ENCODE measurements around the gene CCDC171.
"Not testable (repeated sequence)": the region's sequence is repeated elsewhere in the genome, so short reads cannot be mapped to it uniquely, and the experiment has no call there.

Gene CCDC171

GRCh38 chr9:15763371-15763770, 210.5 kb downstream of the CCDC171 start:
- DNase-seq (ENCODE audit: low read depth) = no peak

GRCh38 chr9:15764131-15764530, 211.3 kb downstream of the CCDC171 start:
- no peak for DNase-seq (ENCODE audit: low read depth)

GRCh38 chr9:15769547-15769946, 216.7 kb downstream of the CCDC171 start:
- no peak for DNase-seq (ENCODE audit: low read depth)

DNA sequence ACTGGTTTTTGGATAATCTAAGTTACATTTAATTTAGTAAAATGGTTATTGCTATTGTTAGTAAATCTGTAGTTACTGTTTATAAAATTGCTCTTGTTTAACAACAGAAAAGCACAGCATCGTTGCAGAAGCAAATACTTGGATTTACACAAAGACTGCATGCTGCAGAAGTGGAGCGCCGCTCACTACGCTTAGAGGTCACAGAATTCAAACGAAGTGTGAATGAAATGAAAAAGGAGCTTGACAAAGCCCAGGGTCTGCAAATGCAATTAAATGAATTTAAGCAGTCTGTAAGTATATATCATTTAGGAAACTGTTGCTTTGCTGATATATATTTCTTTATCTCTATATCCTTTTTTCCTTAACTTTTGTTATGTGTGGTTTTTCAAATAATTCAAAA, 226.0 kb downstream of the CCDC171 start:
- DNase-seq (ENCODE audit: low read depth) = no peak

GRCh38 chr9:15782106-15782505, 229.3 kb downstream of the CCDC171 start:
- DNase-seq (ENCODE audit: low read depth) = no peak

GRCh38 chr9:15785584-15785983, 232.7 kb downstream of the CCDC171 start:
- DNase-seq (ENCODE audit: low read depth) = peak; percentile 4

- DNase-seq (ENCODE audit: low read depth) = no peak
Measured at GRCh38 chr9:15786616-15787015, 233.8 kb downstream of the CCDC171 start.

DNA sequence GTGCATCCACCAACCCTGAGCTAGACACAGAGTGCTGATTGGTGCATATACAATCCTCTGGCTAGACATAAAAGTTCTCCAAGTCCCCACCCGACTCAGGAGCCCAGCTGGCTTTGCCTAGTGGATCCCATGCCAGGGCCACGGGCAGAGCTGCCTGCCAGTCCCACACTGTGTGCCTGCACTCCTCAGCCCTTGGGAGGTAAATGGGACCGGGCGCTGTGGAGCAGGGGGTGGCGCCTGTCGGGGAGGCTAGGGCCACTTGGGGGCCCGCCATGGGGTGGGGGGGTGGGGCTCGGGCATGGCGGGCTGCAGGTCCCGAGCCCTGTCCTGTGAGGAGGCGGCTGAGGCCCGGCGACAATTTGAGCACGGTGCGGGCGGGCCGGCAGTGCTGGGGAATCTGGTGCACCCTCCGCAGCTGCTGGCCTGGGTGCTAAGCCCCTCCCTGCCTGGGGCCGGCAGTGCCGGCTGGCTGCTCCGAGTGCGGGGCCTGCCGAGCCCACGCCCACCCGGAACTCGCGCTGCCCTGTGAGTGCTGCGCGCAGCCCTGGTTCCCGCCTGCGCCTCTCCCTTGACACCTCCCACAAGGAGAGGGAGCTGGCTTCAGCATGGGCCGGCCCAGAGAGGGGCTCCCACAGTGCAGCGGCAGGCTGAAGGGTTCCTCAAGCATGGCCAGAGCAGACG, 257.5 kb downstream of the CCDC171 start:
- not testable (repeated sequence) for DNase-seq (ENCODE audit: low read depth)

GRCh38 chr9:15813076-15813475, 260.2 kb downstream of the CCDC171 start:
- DNase-seq (ENCODE audit: low read depth) = no peak

- peak; percentile 23 for DNase-seq (ENCODE audit: low read depth)
Measured at GRCh38 chr9:15824310-15824709, 271.5 kb downstream of the CCDC171 start.

GRCh38 chr9:15831384-15831783, 278.5 kb downstream of the CCDC171 start:
- DNase-seq (ENCODE audit: low read depth) = no peak

GRCh38 chr9:15834541-15834940, 281.7 kb downstream of the CCDC171 start:
- peak; percentile 70 for DNase-seq (ENCODE audit: low read depth)

DNA sequence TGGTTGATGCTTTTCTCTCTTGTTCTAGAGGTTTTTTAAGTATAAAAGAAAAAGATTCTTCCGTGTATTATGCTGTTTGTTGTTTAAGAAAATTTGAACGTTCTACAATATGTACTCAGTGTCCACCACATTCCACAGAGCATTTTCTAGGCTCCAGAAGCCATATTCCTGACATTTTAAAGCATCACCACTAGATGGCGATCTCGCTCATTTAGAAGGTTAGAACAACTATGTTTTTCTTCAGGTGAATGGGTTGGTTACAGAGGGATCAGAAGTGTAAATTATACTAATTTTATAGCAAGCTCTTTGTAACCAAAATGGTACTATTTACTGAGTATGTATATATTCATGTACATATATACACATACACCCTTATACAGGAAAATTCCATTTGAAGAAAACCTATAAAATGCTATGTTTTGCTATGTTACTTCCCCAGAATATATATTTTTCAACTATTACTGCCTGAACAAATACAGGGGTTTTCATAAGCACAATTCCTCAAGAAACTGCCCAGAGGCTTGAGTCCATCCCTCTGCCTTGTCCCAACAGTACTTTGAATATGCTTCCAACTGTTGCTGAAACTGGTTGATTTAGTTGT, 284.3 kb downstream of the CCDC171 start:
- peak; percentile 60 for DNase-seq (ENCODE audit: low read depth)

DNA sequence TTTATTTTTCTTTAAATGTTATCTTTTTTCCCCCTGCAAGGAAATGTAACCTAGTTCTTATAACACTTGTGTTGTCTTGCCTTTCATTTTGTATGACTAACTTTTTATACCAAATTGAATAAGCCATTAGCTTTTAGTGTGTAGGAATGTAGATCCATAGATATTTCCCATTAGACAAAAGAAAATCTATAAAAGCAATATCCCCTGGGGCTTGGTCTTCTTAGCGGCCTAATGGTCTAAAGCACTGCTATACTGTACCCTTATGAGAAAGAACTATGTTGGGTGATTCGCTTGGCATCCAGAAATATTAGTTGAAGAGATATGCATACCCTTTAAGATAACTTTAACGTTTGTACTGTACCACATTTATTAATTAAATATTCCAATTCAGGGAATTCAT, 289.2 kb downstream of the CCDC171 start:
- no peak for DNase-seq (ENCODE audit: low read depth)

- no peak for DNase-seq (ENCODE audit: low read depth)
Measured at GRCh38 chr9:15843316-15843715, 290.5 kb downstream of the CCDC171 start.

GRCh38 chr9:15843931-15844330, 291.1 kb downstream of the CCDC171 start:
- no peak for DNase-seq (ENCODE audit: low read depth)

DNA sequence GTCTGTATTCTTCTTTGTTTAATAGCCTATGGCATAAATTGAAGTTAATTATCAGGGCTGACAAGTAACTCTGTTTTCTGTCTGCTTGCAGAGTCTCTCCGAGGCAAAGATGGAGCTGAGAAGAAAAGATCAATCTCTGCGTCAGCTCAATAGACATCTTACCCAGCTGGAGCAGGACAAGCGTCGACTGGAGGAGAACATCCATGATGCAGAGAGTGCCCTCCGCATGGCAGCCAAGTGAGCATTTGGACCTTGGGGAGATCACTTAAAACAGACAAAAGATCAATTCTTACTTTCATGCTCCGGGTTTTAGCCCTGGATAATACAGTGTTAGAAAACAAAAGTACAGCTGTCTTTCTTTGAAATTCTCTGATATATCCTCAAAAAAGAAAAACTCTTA, 293.8 kb downstream of the CCDC171 start:
- no peak for DNase-seq (ENCODE audit: low read depth)

- no peak for DNase-seq (ENCODE audit: low read depth)
Measured at GRCh38 chr9:15849871-15850270, 297.0 kb downstream of the CCDC171 start.

DNA sequence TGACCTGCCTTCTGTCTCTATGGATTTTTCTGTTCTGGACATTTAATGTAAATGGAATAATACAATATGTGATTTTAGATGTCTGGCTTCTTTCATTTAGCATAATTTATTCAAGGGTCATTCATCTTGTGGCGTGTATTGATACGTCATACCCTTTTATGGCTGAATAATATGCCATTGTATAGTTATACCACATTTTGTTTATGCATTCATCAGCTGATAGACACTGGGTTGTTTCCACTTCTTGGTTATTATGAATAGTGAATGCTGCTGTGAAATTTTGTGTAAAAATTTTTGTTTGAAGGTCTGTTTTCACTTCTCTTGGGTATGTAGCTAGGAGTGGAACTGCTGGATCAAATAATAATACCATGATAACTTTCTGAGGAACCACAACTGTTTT, 298.9 kb downstream of the CCDC171 start:
- DNase-seq (ENCODE audit: low read depth) = no peak

- DNase-seq (ENCODE audit: low read depth) = peak; percentile 39
Measured at GRCh38 chr9:15856591-15856990, 303.7 kb downstream of the CCDC171 start.

DNA sequence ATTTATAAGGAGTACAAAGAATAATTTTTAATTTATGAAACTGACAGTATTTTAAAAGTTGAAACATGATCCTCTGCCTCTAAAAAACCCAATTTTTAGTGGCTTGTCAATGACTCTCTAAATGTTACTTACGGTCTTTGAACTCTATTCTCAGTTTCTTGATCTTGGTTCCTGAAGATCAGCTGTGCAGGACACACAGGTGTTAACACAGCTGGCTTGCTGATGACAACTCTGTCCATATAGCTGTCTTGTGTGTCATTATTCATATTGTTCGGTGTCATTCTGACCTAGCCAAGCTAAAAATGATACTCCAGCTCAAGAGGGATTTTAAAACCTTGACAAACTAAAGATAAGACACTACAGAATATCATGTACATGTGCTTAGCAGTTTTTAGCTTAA, 314.5 kb downstream of the CCDC171 start:
- DNase-seq (ENCODE audit: low read depth) = no peak

DNA sequence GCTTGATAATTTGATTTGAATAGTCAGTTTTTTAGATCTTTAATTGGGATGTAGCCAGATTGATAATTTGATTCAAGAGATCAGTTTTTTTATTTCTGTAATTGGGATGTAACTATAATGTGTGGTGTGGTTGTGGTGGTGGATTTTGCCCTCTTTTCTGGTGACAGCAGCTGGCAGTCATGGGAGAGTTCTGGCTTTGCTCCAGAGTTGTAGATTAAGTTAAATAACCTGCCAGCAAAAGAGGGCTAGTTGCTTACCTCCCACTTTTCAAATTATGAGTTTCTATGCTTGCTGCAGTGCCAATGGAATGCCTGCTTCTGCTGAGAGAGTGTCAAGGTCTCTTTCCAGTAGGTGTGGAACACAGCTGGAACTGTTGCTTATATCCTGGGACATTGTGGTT, 315.1 kb downstream of the CCDC171 start:
- no peak for DNase-seq (ENCODE audit: low read depth)

GRCh38 chr9:15873573-15874177, 320.8 kb downstream of the CCDC171 start:
- DNase-seq (ENCODE audit: low read depth) = peak; percentile 75

- no peak for DNase-seq (ENCODE audit: low read depth)
Measured at GRCh38 chr9:15882328-15882727, 329.5 kb downstream of the CCDC171 start.
